Activated CD4-positive, alpha-beta T cell treated with anti-CD3 and anti-CD28 coated beads, Interleukin-2, amount 10 ng/mL, durations not matched to agents 7 days and 5 days (primary cell): ENCODE data around the gene TUB. TPM values are rescaled to one million over a fixed set of nuclear protein-coding genes. Genes with fewer than 3 reads are reported as not detected.

ENCODE experiments used
- CTCF ChIA-PET: fragments of 350-600 bp; sonication (Branson Sonifier 250); formaldehyde crosslinking; loops from one replicate; lab custom pipeline; 2021; ENCODE audit warnings: antibody characterized with exemption; lab: Charles Lee
- POLR2A ChIA-PET: fragments of 350-600 bp; sonication (Branson Sonifier 250); formaldehyde crosslinking; loops from one replicate; lab custom pipeline; 2021; ENCODE audit warnings: antibody characterized with exemption; lab: Charles Lee
- DNase-seq: peaks from one replicate; pipeline ENCODE4 v3.0.0-alpha.2; 2020
- H3K27ac Mint-ChIP-seq: one replicate; pipeline ENCODE4 v1.8.0; 2021; ENCODE audit warnings: mild to moderate bottlenecking, moderate library complexity, mixed read lengths
- H3K27me3 Mint-ChIP-seq: one replicate; pipeline ENCODE4 v1.8.0; 2021; ENCODE audit warnings: mixed read lengths
- H3K36me3 Mint-ChIP-seq: one replicate; pipeline ENCODE4 v1.8.0; 2021; ENCODE audit warnings: low read depth, mixed read lengths
- H3K4me1 Mint-ChIP-seq: one replicate; pipeline ENCODE4 v1.8.0; 2021; ENCODE audit warnings: mixed read lengths
- H3K4me3 Mint-ChIP-seq: one replicate; pipeline ENCODE4 v1.8.0; 2021; ENCODE audit warnings: mild to moderate bottlenecking, moderate library complexity, mixed read lengths
- H3K9me3 Mint-ChIP-seq: one replicate; pipeline ENCODE4 v1.8.0; 2021; ENCODE audit warnings: mixed read lengths
- total RNA-seq, 2 experiments: library from RNA; stranded (reverse); gene quantifications; one replicate each; pipeline ENCODE4 v1.2.3, GENCODE V29; 2021

TUB gene
- total RNA-seq, 2 experiments from 2014 or later = 0.08 to 0.12 TPM

DNA sequence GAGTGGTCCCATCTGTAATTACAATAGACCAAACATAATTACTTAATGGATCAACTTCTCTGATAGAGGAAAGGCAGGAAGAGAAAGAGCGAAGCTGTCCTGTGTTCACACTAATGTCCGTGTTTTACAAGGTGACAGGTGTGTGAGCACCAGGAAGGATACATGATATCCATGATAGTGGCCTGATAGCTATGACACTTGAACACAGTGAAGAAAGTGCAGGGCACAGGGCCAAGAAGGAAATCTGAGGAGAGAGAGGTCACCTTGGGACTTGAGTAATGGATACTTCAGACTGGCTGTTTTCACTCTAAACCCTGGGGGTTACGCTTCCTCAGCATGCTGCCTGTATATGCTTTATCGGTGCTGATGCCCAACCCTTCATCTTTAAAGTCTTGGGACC is 29.4 kb downstream of the TUB start:
- H3K36me3 Mint-ChIP-seq = peaks cover 13% of the 10 kb centered on the region
- peaks cover 12% of the 10 kb centered on the region for H3K9me3 Mint-ChIP-seq
- ChIA-PET POLR2A (no interaction called here), CTCF (interaction anchor here (2.3 kb wide), 1 partner anchor 11 kb away, joined by 8 read pairs; no protein-coding TSS in a partner anchor)
- no peaks in the 10 kb centered on the region for H3K4me1 Mint-ChIP-seq
- no peaks in the 10 kb centered on the region for H3K27me3 Mint-ChIP-seq
- H3K27ac Mint-ChIP-seq = no peak overlapping the region
- H3K4me3 Mint-ChIP-seq = no peak overlapping the region
- DNase-seq = no peak

DNA sequence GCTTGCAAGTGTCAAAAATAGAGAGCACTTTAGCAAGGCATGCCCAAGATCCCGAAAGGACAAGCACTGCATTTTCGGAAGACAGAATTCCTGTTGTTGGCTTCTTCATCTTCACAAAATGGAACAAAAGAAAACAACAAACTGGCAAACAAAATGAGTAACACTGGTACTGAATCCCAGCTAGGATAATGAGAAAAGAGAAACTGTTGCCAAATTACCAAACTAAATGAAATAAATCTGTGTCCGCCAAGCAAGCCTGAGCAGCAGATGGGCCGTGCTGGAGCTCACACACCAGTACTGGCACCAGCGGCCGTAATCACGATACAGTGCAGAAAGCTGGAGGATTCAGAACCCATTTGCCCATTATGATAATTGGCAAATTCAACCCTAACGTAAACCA is 30.6 kb downstream of the TUB start:
- CTCF ChIA-PET = interaction anchor here (2.3 kb wide), 1 partner anchor 12 kb away, joined by 8 read pairs; no protein-coding TSS in a partner anchor
- Mint-ChIP-seq H3K36me3 (peaks cover 18% of the 10 kb centered on the region), H3K27ac (no peak overlapping the region), H3K4me3 (no peak overlapping the region), H3K4me1 (no peaks in the 10 kb centered on the region), H3K27me3 (no peaks in the 10 kb centered on the region), H3K9me3 (peaks cover 12% of the 10 kb centered on the region)
- POLR2A ChIA-PET = no interaction called here
- no peak for DNase-seq

DNA sequence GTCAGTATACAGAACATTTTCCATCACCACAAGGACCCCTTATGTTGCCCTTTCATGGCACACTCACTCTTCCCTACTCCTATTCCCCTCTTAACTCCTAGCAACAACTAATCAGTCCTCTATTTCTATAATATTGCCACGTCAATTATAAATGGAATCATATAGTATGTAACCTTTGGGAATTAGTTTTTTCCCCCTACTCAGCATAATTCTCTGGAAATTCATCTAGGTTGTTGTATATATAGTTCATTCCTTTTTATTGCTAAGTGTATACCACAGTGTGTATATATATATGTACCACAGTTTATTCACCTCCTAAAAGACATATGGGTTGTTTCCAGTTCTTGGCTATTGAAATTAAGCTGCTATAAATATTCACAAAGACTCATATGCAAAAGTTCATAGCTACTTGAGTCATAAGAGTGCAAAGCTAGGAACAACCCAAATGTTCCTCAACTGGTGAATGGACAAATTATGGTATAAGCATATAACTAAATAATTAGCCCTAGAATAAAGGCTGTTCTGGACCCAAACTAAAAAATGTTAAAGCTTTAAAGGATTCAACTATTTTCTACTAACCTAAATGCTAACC is 41.3 kb downstream of the TUB start:
- H3K4me1 Mint-ChIP-seq = no peaks in the 10 kb centered on the region
- H3K4me3 Mint-ChIP-seq = no peak overlapping the region
- no peak overlapping the region for H3K27ac Mint-ChIP-seq
- H3K36me3 Mint-ChIP-seq = peaks cover 6% of the 10 kb centered on the region
- no peaks in the 10 kb centered on the region for H3K9me3 Mint-ChIP-seq
- ChIA-PET POLR2A (no interaction called here), CTCF (no interaction called here)
- no peaks in the 10 kb centered on the region for H3K27me3 Mint-ChIP-seq
- no peak for DNase-seq

DNA sequence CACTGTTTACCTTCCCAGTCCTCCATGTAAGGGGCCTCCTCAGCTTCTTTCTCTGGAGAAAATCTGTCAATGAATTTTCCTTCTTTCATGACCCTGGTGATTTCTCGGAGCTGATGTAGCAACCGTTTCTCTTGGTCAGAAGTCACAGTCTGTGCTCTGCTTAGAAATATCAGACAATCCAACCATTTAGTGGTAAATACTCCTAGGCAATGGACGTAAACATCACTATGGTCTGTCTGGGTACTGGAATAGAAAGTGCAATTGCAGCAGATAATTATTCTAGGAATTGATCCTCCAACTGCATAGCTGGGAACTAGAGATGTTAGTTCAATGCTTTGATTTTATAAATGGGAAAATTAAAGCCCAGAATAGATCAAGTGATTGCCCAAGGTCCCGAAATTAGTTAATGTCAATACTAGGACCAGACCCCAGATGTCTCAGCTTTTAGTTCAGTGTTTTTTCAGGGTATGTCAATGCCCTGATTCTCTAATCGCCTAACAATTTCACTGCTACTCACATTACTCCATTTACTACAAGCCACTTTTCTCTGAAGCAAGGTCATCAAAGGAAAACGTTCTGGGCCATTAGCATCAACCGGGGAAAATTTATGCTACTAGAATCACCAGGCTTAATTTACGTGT is 45.8 kb downstream of the TUB start:
- Mint-ChIP-seq H3K27me3 (no peaks in the 10 kb centered on the region), H3K4me1 (no peaks in the 10 kb centered on the region), H3K9me3 (no peaks in the 10 kb centered on the region), H3K36me3 (no peaks in the 10 kb centered on the region), H3K27ac (no peak overlapping the region), H3K4me3 (no peak overlapping the region)
- DNase-seq = no peak
- ChIA-PET POLR2A (no interaction called here), CTCF (no interaction called here)

DNA sequence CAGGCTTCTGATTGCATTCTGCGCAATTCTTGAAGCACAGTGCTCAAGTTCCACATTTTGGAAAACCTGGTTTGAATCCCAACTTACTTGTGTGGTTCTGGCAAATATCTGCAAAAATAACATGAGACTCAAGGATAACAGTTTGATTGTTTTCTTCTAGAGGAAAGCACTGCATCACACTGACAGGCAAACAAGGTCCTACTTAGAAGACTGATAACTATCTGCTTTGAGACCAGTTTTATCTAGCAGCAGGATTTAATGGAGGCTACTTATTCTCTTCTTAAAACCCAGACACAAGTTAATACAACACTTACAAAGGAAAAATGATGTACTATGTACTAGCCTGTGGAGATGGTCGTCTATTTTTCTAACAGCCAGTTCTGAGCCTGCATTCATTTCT is 46.4 kb downstream of the TUB start:
- H3K9me3 Mint-ChIP-seq = no peaks in the 10 kb centered on the region
- H3K4me3 Mint-ChIP-seq = no peak overlapping the region
- H3K27me3 Mint-ChIP-seq = no peaks in the 10 kb centered on the region
- CTCF ChIA-PET = no interaction called here
- POLR2A ChIA-PET = no interaction called here
- no peaks in the 10 kb centered on the region for H3K36me3 Mint-ChIP-seq
- no peak overlapping the region for H3K27ac Mint-ChIP-seq
- no peak for DNase-seq
- H3K4me1 Mint-ChIP-seq = no peaks in the 10 kb centered on the region

DNA sequence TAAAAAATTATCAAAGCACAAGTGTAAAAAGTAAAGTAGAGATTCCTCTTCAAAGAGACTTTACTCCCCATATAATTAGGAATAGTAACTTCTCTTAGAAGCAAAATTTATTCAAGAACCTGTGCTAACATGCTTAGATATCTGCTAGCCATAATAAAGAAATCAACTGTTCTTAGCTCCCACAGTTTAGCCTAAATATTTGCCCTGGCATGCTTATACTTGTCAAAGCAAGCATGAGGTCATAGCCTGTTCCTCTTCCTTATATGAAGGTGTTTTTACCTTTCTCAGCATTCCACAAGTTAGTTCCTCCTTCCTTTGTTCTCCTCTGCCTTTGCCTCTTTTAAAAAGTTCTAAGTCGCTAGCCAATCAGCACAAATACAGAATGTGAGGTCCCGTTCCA is 57.5 kb downstream of the TUB start:
- CTCF ChIA-PET = no interaction called here
- Mint-ChIP-seq H3K27ac (no peak overlapping the region), H3K4me3 (no peak overlapping the region), H3K9me3 (peaks cover 2% of the 10 kb centered on the region), H3K27me3 (no peaks in the 10 kb centered on the region), H3K36me3 (peaks cover 25% of the 10 kb centered on the region), H3K4me1 (no peaks in the 10 kb centered on the region)
- DNase-seq = no peak
- POLR2A ChIA-PET = no interaction called here

DNA sequence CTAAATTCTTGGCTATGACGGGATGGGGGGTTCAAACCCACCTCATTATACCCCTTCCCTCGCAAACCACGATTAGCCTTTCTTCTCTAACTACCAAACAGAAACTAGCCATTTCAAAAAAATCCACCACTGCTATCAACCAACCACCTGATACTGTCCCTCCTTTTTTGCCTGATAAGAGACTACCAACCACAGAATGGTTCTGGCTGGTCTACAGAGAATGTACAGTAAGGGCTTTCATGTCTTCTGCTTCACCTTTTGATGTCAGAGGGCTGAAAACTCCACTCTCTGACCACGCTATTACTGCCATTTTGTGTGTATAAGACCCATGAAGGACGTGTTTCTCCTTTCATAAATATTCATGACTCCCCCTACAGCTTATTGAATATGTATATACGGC is 68.7 kb downstream of the TUB start:
- ChIA-PET POLR2A (no interaction called here), CTCF (no interaction called here)
- Mint-ChIP-seq H3K9me3 (no peaks in the 10 kb centered on the region), H3K27ac (no peak overlapping the region), H3K27me3 (no peaks in the 10 kb centered on the region), H3K36me3 (peaks cover 2% of the 10 kb centered on the region), H3K4me1 (no peaks in the 10 kb centered on the region), H3K4me3 (no peak overlapping the region)
- no peak for DNase-seq

Other genes with a start within 250 kb of the TUB start
- not detected for gene OR10A6, start 149.9 kb upstream of the TUB start, total RNA-seq
- gene OR10A3, start 139.5 kb upstream of the TUB start, total RNA-seq = not detected
- gene NLRP10, start 115.8 kb upstream of the TUB start, total RNA-seq = not detected
- 100 to 1,000 TPM; 256 to 262 TPM for gene EIF3F, start 93.9 kb upstream of the TUB start, total RNA-seq
- 10 to 100 TPM; 16.9 to 20.1 TPM for gene RIC3, start 87.8 kb downstream of the TUB start, total RNA-seq
- not detected for gene LMO1, start 182.7 kb downstream of the TUB start, total RNA-seq